Measurements from ENCODE around the gene TMEM176A.

Gene TMEM176A

GRCh38 chr7:150800581-150801241 lies at the start of gene TMEM176A:
TMEM176A (plus strand) TSS chr7:150800769; CDS start chr7:150801551, 782 bp downstream.
- DNase-seq = no peak
- H4K20me1 ChIP-seq (ENCODE audit: insufficient read depth, low read length) = no peaks in the 10 kb centered on the region
- no peak for ATAC-seq (ENCODE audit: insufficient read depth, low read depth)
- no peak within 1 kb of the TSS for H3K9ac ChIP-seq (ENCODE audit: low read depth, low read length)
- TF ChIP-seq CTCF (IDR thresholded peaks at IDR 0.05; ENCODE audit: borderline replicate concordance, extremely low read depth, low read length, poor library complexity, severe bottlenecking) (no peak), EZH2 (IDR thresholded peaks at IDR 0.05; ENCODE audit: borderline replicate concordance, low read depth, low read length, severe bottlenecking) (no peak)
- H3K36me3 ChIP-seq (ENCODE audit: insufficient read depth, low read length) = no peaks in the 10 kb centered on the region
- peaks cover 10% of the 10 kb centered on the region for H3K27me3 ChIP-seq (ENCODE audit: insufficient read depth, low read length, poor library complexity)
- no peaks in the 10 kb centered on the region for H3K79me2 ChIP-seq (ENCODE audit: insufficient read depth, low read length)
- no peak within 1 kb of the TSS for H3K4me2 ChIP-seq (ENCODE audit: insufficient read depth, low read length)
- H3K4me1 ChIP-seq (ENCODE audit: insufficient read depth, low read length) = no peaks in the 10 kb centered on the region
- no peak within 1 kb of the TSS for H3K27ac ChIP-seq (ENCODE audit: low read length)
- no peak within 1 kb of the TSS for H2AFZ ChIP-seq (ENCODE audit: low read depth, low read length)
- peaks cover 2% of the 10 kb centered on the region for H3K9me3 ChIP-seq (ENCODE audit: insufficient read depth, low read length, severe bottlenecking)
- no peak within 1 kb of the TSS for H3K4me3 ChIP-seq (ENCODE audit: low read depth in 1 of 2, low read length in 2 of 2)

GRCh38 chr7:150751702-150752101 lies 48.9 kb upstream of the TMEM176A start:
- Histone ChIP-seq H3K27ac (ENCODE audit: low read length) (no peak overlapping the region), H3K4me3 (ENCODE audit: low read depth in 1 of 2, low read length in 2 of 2) (no peak overlapping the region), H3K27me3 (ENCODE audit: insufficient read depth, low read length, poor library complexity) (no peaks in the 10 kb centered on the region), H3K4me1 (ENCODE audit: insufficient read depth, low read length) (peaks cover 39% of the 10 kb centered on the region), H2AFZ (ENCODE audit: low read depth, low read length) (no peak overlapping the region), H3K9me3 (ENCODE audit: insufficient read depth, low read length, severe bottlenecking) (no peaks in the 10 kb centered on the region), H4K20me1 (ENCODE audit: insufficient read depth, low read length) (no peaks in the 10 kb centered on the region), H3K79me2 (ENCODE audit: insufficient read depth, low read length) (no peaks in the 10 kb centered on the region), H3K9ac (ENCODE audit: low read depth, low read length) (no peak overlapping the region), H3K36me3 (ENCODE audit: insufficient read depth, low read length) (no peaks in the 10 kb centered on the region), H3K4me2 (ENCODE audit: insufficient read depth, low read length) (no peak overlapping the region)
- ATAC-seq (ENCODE audit: insufficient read depth, low read depth) (no peak), DNase-seq (no peak)
- no peak for TF ChIP-seq CTCF (IDR thresholded peaks at IDR 0.05; ENCODE audit: borderline replicate concordance, extremely low read depth, low read length, poor library complexity, severe bottlenecking)
- TF ChIP-seq EZH2 (IDR thresholded peaks at IDR 0.05; ENCODE audit: borderline replicate concordance, low read depth, low read length, severe bottlenecking) = no peak

- Histone ChIP-seq H3K4me2 (ENCODE audit: insufficient read depth, low read length) (no peak overlapping the region), H3K4me1 (ENCODE audit: insufficient read depth, low read length) (peaks cover 46% of the 10 kb centered on the region), H2AFZ (ENCODE audit: low read depth, low read length) (no peak overlapping the region), H3K36me3 (ENCODE audit: insufficient read depth, low read length) (no peaks in the 10 kb centered on the region), H3K79me2 (ENCODE audit: insufficient read depth, low read length) (no peaks in the 10 kb centered on the region), H3K27me3 (ENCODE audit: insufficient read depth, low read length, poor library complexity) (no peaks in the 10 kb centered on the region), H4K20me1 (ENCODE audit: insufficient read depth, low read length) (no peaks in the 10 kb centered on the region), H3K27ac (ENCODE audit: low read length) (peak overlapping the region; percentile 70), H3K9ac (ENCODE audit: low read depth, low read length) (no peak overlapping the region), H3K9me3 (ENCODE audit: insufficient read depth, low read length, severe bottlenecking) (no peaks in the 10 kb centered on the region), H3K4me3 (ENCODE audit: low read depth in 1 of 2, low read length in 2 of 2) (no peak overlapping the region)
- no peak for DNase-seq
- TF ChIP-seq CTCF (IDR thresholded peaks at IDR 0.05; ENCODE audit: borderline replicate concordance, extremely low read depth, low read length, poor library complexity, severe bottlenecking) = no peak
- TF ChIP-seq EZH2 (IDR thresholded peaks at IDR 0.05; ENCODE audit: borderline replicate concordance, low read depth, low read length, severe bottlenecking) = no peak
- no peak for ATAC-seq (ENCODE audit: insufficient read depth, low read depth)
Measured at GRCh38 chr7:150753239-150753638, 47.3 kb upstream of the TMEM176A start.

All from DND-41 (cell line).